ENCODE data around the gene SLC37A4. TPM values are rescaled to one million over a fixed set of nuclear protein-coding genes. Genes with fewer than 3 reads are reported as not detected.
A peak's percentile ranks its signal among the peaks of the same experiment; 100 is the strongest.
"Not testable (repeated sequence)": the region's sequence is repeated elsewhere in the genome, so short reads cannot be mapped to it uniquely, and the experiment has no call there.

Gene SLC37A4
- polyA plus RNA-seq, 2 of the 4 experiments (the other 2 are of a cell fraction) = 15.5 to 21.2 TPM

- Histone ChIP-seq H3K4me2 (peak overlapping the region; percentile 83), H3K9me3 (no peaks in the 10 kb centered on the region), H3K27ac (peak overlapping the region; percentile 88 to 96), H3K4me3 (peak overlapping the region; percentile 97), H3K4me1 (peaks cover 28% of the 10 kb centered on the region)
- DNase-seq (ENCODE audit: low read depth in 1 of 2, low spot score in 1 of 2) (peak; percentile 40 to 65), ATAC-seq (peak; percentile 52 to 56; a peak in 5 of 6 replicates), FAIRE-seq (no peak)
- TF ChIP-seq JUNB (IDR thresholded peaks at IDR 0.05) = no peak
- no peak for TF ChIP-seq HMGXB4 (CRISPR knock-in tag; IDR thresholded peaks at IDR 0.05; ENCODE audit: borderline replicate concordance)
- TF ChIP-seq HOXB13 (CRISPR knock-in tag; IDR thresholded peaks at IDR 0.05; ENCODE audit: low read depth) = no peak
- TF ChIP-seq CTCF (IDR thresholded peaks at IDR 0.05) = no peak
- TF ChIP-seq PHF8 (IDR thresholded peaks at IDR 0.05; ENCODE audit: borderline replicate concordance, low read depth) = no peak
- no peak for TF ChIP-seq FOSL2 (IDR thresholded peaks at IDR 0.05)
- TF ChIP-seq FOSL2 (CRISPR knock-in tag; IDR thresholded peaks at IDR 0.05) = no peak
- no peak for TF ChIP-seq CEBPB (IDR thresholded peaks at IDR 0.05)
- no peak for TF ChIP-seq SREBF2 (IDR thresholded peaks at IDR 0.05)
- TF ChIP-seq ESRRA (IDR thresholded peaks at IDR 0.05; ENCODE audit: borderline replicate concordance, low read length) = no peak
- TF ChIP-seq FOSB (CRISPR knock-in tag; IDR thresholded peaks at IDR 0.05) = no peak
- no peak for TF ChIP-seq NFE2L2 (conservative IDR thresholded peaks at IDR 0.05; ENCODE audit: low read length)
- TF ChIP-seq FOXS1 (CRISPR knock-in tag; IDR thresholded peaks at IDR 0.05) = no peak
- ChIA-PET POLR2A (interaction anchor here (0.6 to 2.3 kb wide), 2 partner anchors 21 to 102 kb away, joined by 3 to 10 read pairs; partner anchors contain the start of genes RPS25 and TRAPPC4), CTCF (interaction anchor here (1.2 to 1.4 kb wide), 2 partner anchors 34 to 59 kb away, joined by 4 to 5 read pairs; no protein-coding TSS in a partner anchor)
- WGBS (ENCODE audit: missing lambda C conversion rate) = 43% methylated on average over 20 of the region's 22 CpGs
Measured at GRCh38 chr11:118996926-118997626, 33.6 kb downstream of the SLC37A4 start.

GRCh38 chr11:118991486-118992038 is 39.1 kb downstream of the SLC37A4 start:
- WGBS (ENCODE audit: missing lambda C conversion rate) = 100% methylated on average over 2 of the region's 44 CpGs
- H3K4me3 ChIP-seq; FAIRE-seq; CTCF ChIA-PET; ATAC-seq; H3K27ac ChIP-seq; POLR2A ChIA-PET; H3K4me2 ChIP-seq; DNase-seq (ENCODE audit: low read depth in 1 of 2, low spot score in 1 of 2); H3K9me3 ChIP-seq; H3K4me1 ChIP-seq: not testable (repeated sequence)

- no peaks in the 10 kb centered on the region for H3K4me1 ChIP-seq
- H3K4me3 ChIP-seq = no peak overlapping the region
- ChIA-PET POLR2A (no interaction called here), CTCF (no interaction called here)
- WGBS (ENCODE audit: missing lambda C conversion rate) = 73% methylated on average over 5 of the region's 5 CpGs
- FAIRE-seq (no peak), ATAC-seq (no peak), DNase-seq (ENCODE audit: low read depth in 1 of 2, low spot score in 1 of 2) (no peak)
- no peak overlapping the region for H3K4me2 ChIP-seq
- TF ChIP-seq EHF (CRISPR knock-in tag; IDR thresholded peaks at IDR 0.05) (no peak), EHMT2 (IDR thresholded peaks at IDR 0.05; ENCODE audit: low read depth) (no peak), PHF8 (IDR thresholded peaks at IDR 0.05; ENCODE audit: borderline replicate concordance, low read depth) (no peak), BCL3 (IDR thresholded peaks at IDR 0.05) (no peak), KDM5A (IDR thresholded peaks at IDR 0.05) (no peak), HOXB13 (CRISPR knock-in tag; IDR thresholded peaks at IDR 0.05; ENCODE audit: low read depth) (no peak), NR3C1 (IDR thresholded peaks at IDR 0.05) (no peak), ESRRA (IDR thresholded peaks at IDR 0.05; ENCODE audit: borderline replicate concordance, low read length) (no peak), HOXA7 (CRISPR knock-in tag; IDR thresholded peaks at IDR 0.05) (no peak), REST (IDR thresholded peaks at IDR 0.05) (no peak)
- H3K27ac ChIP-seq = no peak overlapping the region
- H3K9me3 ChIP-seq = no peaks in the 10 kb centered on the region
Measured at GRCh38 chr11:118988280-118988679, 42.4 kb downstream of the SLC37A4 start.

All from A549 (cell line).